Measurements from ENCODE around the gene MESD.

GRCh38 chr15:80992006-80992405 is 2.4 kb upstream of the MESD start:
- TF ChIP-seq CTCF (IDR thresholded peaks at IDR 0.05), result no peak
- no peak for TF ChIP-seq ZFX (IDR thresholded peaks at IDR 0.05; ENCODE audit: borderline replicate concordance)
